H9 (cell line): ENCODE measurements around the gene PDS5A. TPM values are rescaled to one million over a fixed set of nuclear protein-coding genes. Genes with fewer than 3 reads are reported as not detected.

Source experiments
- DNase-seq: peaks from one replicate; pipeline ENCODE4 v3.0.0-alpha.2; 2017
- H2AFZ ChIP-seq: one replicate; pipeline ENCODE4 v1.6.1; 2013; ENCODE audit warnings: mild to moderate bottlenecking, low read length, control low read depth, moderate library complexity
- H2AK5ac ChIP-seq: 2 replicates; pipeline ENCODE4 v1.6.1; 2013; ENCODE audit warnings: low read length, control low read depth, mixed read lengths; ENCODE audit not compliant: insufficient read length
- H2BK120ac ChIP-seq: one replicate; pipeline ENCODE4 v1.6.1; 2013; ENCODE audit warnings: low read depth, mild to moderate bottlenecking, low read length, control low read depth, inconsistent platforms; ENCODE audit not compliant: poor library complexity, severe bottlenecking
- H2BK12ac ChIP-seq: 2 replicates; pipeline ENCODE4 v1.6.1; 2013; ENCODE audit warnings: low read length, control low read depth, mixed read lengths, low read depth; ENCODE audit not compliant: insufficient read length
- H2BK15ac ChIP-seq: 2 replicates; pipeline ENCODE4 v1.6.1; 2013; ENCODE audit warnings: low read depth, low read length, control low read depth
- H2BK20ac ChIP-seq: one replicate; pipeline ENCODE4 v1.6.1; 2013; ENCODE audit warnings: low read depth, mild to moderate bottlenecking, low read length, control low read depth, inconsistent platforms; ENCODE audit not compliant: poor library complexity, severe bottlenecking
- H2BK5ac ChIP-seq: 2 replicates; pipeline ENCODE4 v1.6.1; 2013; ENCODE audit warnings: low read length, control low read depth, mixed read lengths; ENCODE audit not compliant: insufficient read length
- H3K14ac ChIP-seq: 2 replicates; pipeline ENCODE4 v1.6.1; 2013; ENCODE audit warnings: low read length, control low read depth; ENCODE audit not compliant: insufficient read depth
- H3K18ac ChIP-seq: 2 replicates; pipeline ENCODE4 v1.6.1; 2013; ENCODE audit warnings: low read depth, mild to moderate bottlenecking, mixed read lengths, low read length, control low read depth; ENCODE audit not compliant: insufficient read length
- H3K23ac ChIP-seq: 2 replicates; pipeline ENCODE4 v1.6.1; 2013; ENCODE audit warnings: low read length, control low read depth, mixed read lengths, low read depth; ENCODE audit not compliant: insufficient read length
- H3K23me2 ChIP-seq: 2 replicates; pipeline ENCODE4 v1.6.1; 2013; ENCODE audit warnings: low read depth, mild to moderate bottlenecking, mixed read lengths, low read length, control low read depth; ENCODE audit not compliant: insufficient read length, poor library complexity, severe bottlenecking
- H3K27ac ChIP-seq: 2 replicates; pipeline ENCODE4 v1.5.1; 2013; ENCODE audit warnings: low read length, control low read depth, mixed read lengths, low read depth; ENCODE audit not compliant: insufficient read length
- H3K27me3 ChIP-seq: 2 replicates; pipeline ENCODE4 v1.6.1; 2013; ENCODE audit warnings: low read length, control low read depth, inconsistent platforms; ENCODE audit not compliant: insufficient read depth
- H3K4ac ChIP-seq: 2 replicates; pipeline ENCODE4 v1.6.1; 2013; ENCODE audit warnings: low read depth, mild to moderate bottlenecking, control low read depth, inconsistent platforms, low read length, moderate library complexity
- H3K4me1 ChIP-seq: 2 replicates; pipeline ENCODE4 v1.6.1; 2013; ENCODE audit warnings: low read length, control low read depth, inconsistent platforms; ENCODE audit not compliant: insufficient read depth
- H3K4me2 ChIP-seq: 2 replicates; pipeline ENCODE4 v1.6.1; 2013; ENCODE audit warnings: low read length, control low read depth, mixed read lengths; ENCODE audit not compliant: insufficient read length, insufficient read depth
- H3K56ac ChIP-seq: 2 replicates; pipeline ENCODE4 v1.6.1; 2013; ENCODE audit warnings: low read depth, mild to moderate bottlenecking, mixed read lengths, low read length, control low read depth; ENCODE audit not compliant: insufficient read length
- H3K79me1 ChIP-seq: 2 replicates; pipeline ENCODE4 v1.6.1; 2013; ENCODE audit warnings: low read depth, mild to moderate bottlenecking, moderate library complexity, low read length, control low read depth, inconsistent platforms; ENCODE audit not compliant: insufficient read depth, poor library complexity, severe bottlenecking
- H3K79me2 ChIP-seq: 2 replicates; pipeline ENCODE4 v1.6.1; 2013; ENCODE audit warnings: low read length, control low read depth, inconsistent platforms; ENCODE audit not compliant: insufficient read depth
- H3K9ac ChIP-seq: 2 replicates; pipeline ENCODE4 v1.6.1; 2013; ENCODE audit warnings: low read length, control low read depth, mixed read lengths; ENCODE audit not compliant: insufficient read length; ENCODE audit errors: extremely low read depth
- H3K9me3 ChIP-seq: one replicate; pipeline ENCODE4 v1.6.1; 2013; ENCODE audit warnings: low read depth, low read length, inconsistent platforms; ENCODE audit not compliant: control insufficient read depth
- H3T11ph ChIP-seq: one replicate; pipeline ENCODE4 v1.6.1; 2013; ENCODE audit warnings: mild to moderate bottlenecking, low read length, control low read depth, inconsistent platforms
- H4K20me1 ChIP-seq: one replicate; pipeline ENCODE4 v1.6.1; 2013; ENCODE audit not compliant: control insufficient read depth, insufficient read length, insufficient read depth
- H4K5ac ChIP-seq: 2 replicates; pipeline ENCODE4 v1.6.1; 2013; ENCODE audit warnings: low read depth, mild to moderate bottlenecking, mixed read lengths, low read length, control low read depth; ENCODE audit not compliant: insufficient read length
- H4K8ac ChIP-seq: replicated peaks from 2 replicates; pipeline ENCODE4 v1.6.1; 2013; ENCODE audit warnings: low read length, control low read depth, mixed read lengths, low read depth; ENCODE audit not compliant: insufficient read length
- H4K91ac ChIP-seq: 2 replicates; pipeline ENCODE4 v1.6.1; 2013; ENCODE audit warnings: low read depth, mild to moderate bottlenecking, moderate library complexity, mixed read lengths, low read length, control low read depth; ENCODE audit not compliant: insufficient read length
- H3K27ac Mint-ChIP-seq, 3 experiments: 2 replicates in 2 of 3; 3 replicates in 1 of 3; pipeline ENCODE4 v1.8.0; 2020 to 2021; ENCODE audit warnings: mixed read lengths in 3 of 3, mild to moderate bottlenecking in 1 of 3, moderate library complexity in 1 of 3
- H3K27me3 Mint-ChIP-seq: 2 replicates; pipeline ENCODE4 v1.8.0; 2021; ENCODE audit warnings: low read depth, mild to moderate bottlenecking, moderate library complexity, mixed read lengths
- H3K36me3 Mint-ChIP-seq, 3 experiments: 2 replicates in 2 of 3; 3 replicates in 1 of 3; pipeline ENCODE4 v1.8.0; 2020 to 2021; ENCODE audit warnings: low read depth in 3 of 3, mixed read lengths in 3 of 3; ENCODE audit not compliant: insufficient read depth in 1 of 3
- H3K4me1 Mint-ChIP-seq, 2 experiments: 2 replicates each; pipeline ENCODE4 v1.8.0; 2020; ENCODE audit warnings: mixed read lengths in 2 of 2
- H3K4me3 Mint-ChIP-seq, 2 experiments: 2 replicates in 1 of 2; 3 replicates in 1 of 2; pipeline ENCODE4 v1.8.0; 2020 to 2021; ENCODE audit warnings: mild to moderate bottlenecking in 2 of 2, mixed read lengths in 2 of 2, moderate library complexity in 1 of 2
- H3K9me3 Mint-ChIP-seq, 2 experiments: 2 replicates in 1 of 2; 3 replicates in 1 of 2; pipeline ENCODE4 v1.8.0; 2020; ENCODE audit warnings: mild to moderate bottlenecking in 2 of 2, mixed read lengths in 2 of 2, moderate library complexity in 1 of 2
- CTCF ChIP-seq: fragments of 200-600 bp; sonication (generic); conservative IDR thresholded peaks from 3 replicates; pipeline ENCODE4 v1.8.0; 2021; ENCODE audit warnings: antibody characterized with exemption, mild to moderate bottlenecking
- WGBS: extraction: QIAGEN DNeasy Blood & Tissue Kit; methylation state at CpG from one replicate; pipeline ENCODE4 v1.1.7; 2013; ENCODE audit warnings: missing lambda C conversion rate, low lambda C conversion rate, mixed read lengths; ENCODE audit not compliant: insufficient read length; ENCODE audit errors: extremely low coverage; 5-methylcytosine and 5-hydroxymethylcytosine counted together
- total RNA-seq: library from RNA; stranded (reverse); gene quantifications from 2 replicates; pipeline ENCODE4 v1.2.1, GENCODE V29; 2021

The PDS5A gene
- total RNA-seq, 1 experiment from 2014 or later: 65.4 TPM

GRCh38 chr4:39947963-39948362 is 29.7 kb downstream of the PDS5A start:
- Mint-ChIP-seq H3K4me3 (peak overlapping the region in 1 of 2 experiments; percentile 38; a peak in 1 of 5 replicates), H3K36me3 (peaks cover 0 to 9% (median 5%) of the 10 kb centered on the region in 3 experiments; a peak in 2 of 7 replicates), H3K4me1 (peaks cover 25 to 39% of the 10 kb centered on the region in 2 experiments), H3K9me3 (no peaks in the 10 kb centered on the region), H3K27me3 (no peaks in the 10 kb centered on the region), H3K27ac (peak overlapping the region in 2 of 3 experiments; percentile 53 to 87; a peak in 2 of 7 replicates)
- DNase-seq: no peak
- H2BK5ac ChIP-seq: no peak overlapping the region
- H3K4ac ChIP-seq: no peak overlapping the region
- no CpG with 5 or more reads among the region's 2 CpGs for WGBS
- no peaks in the 10 kb centered on the region for H3K9me3 ChIP-seq
- H3K79me1 ChIP-seq: peaks cover 16% of the 10 kb centered on the region
- H3K14ac ChIP-seq: no peak overlapping the region
- no peak overlapping the region for H3K56ac ChIP-seq
- no peak overlapping the region for H4K8ac ChIP-seq
- H3K23ac ChIP-seq: no peak overlapping the region
- peak overlapping the region; percentile 31 for H3K4me2 ChIP-seq
- no peak overlapping the region for H2BK12ac ChIP-seq
- no peak overlapping the region for H4K91ac ChIP-seq
- H3K79me2 ChIP-seq: peaks cover 21% of the 10 kb centered on the region; the same call in 1 of the 2 replicates
- no peaks in the 10 kb centered on the region for H3K27me3 ChIP-seq
- no peak overlapping the region for H3K9ac ChIP-seq
- no peak overlapping the region for H4K5ac ChIP-seq
- TF ChIP-seq CTCF: no peak
- H3K23me2 ChIP-seq: no peaks in the 10 kb centered on the region
- no peak overlapping the region for H3K18ac ChIP-seq
- H4K20me1 ChIP-seq: no peaks in the 10 kb centered on the region
- H2BK120ac ChIP-seq: no peak overlapping the region
- H3K4me1 ChIP-seq: peaks cover 3% of the 10 kb centered on the region; the same call in 1 of the 2 replicates
- H2AFZ ChIP-seq: no peak overlapping the region
- H3K27ac ChIP-seq: no peak overlapping the region
- no peak overlapping the region for H2BK15ac ChIP-seq
- H2BK20ac ChIP-seq: no peak overlapping the region
- H3T11ph ChIP-seq: no peak overlapping the region
- H2AK5ac ChIP-seq: no peak overlapping the region
